HepG2 (cell line): ENCODE measurements around the gene NRN1. TPM values are rescaled to one million over a fixed set of nuclear protein-coding genes. Genes with fewer than 3 reads are reported as not detected.
A peak's percentile ranks its signal among the peaks of the same experiment; 100 is the strongest.

Experiments
- ATAC-seq: fragments of 200-7000 bp; cut with Tn5 transposase; 3 replicates; pipeline ENCODE4 v1.9.1; 2020; ENCODE audit warnings: mild to moderate bottlenecking, moderate library complexity
- BruUV-seq: library from RNA; stranded (reverse); fragments of 400-500 nt; replicated peaks from 2 replicates; lab custom pipeline; 2021; lab: Mats Ljungman, UMichigan
- CTCF ChIA-PET: fragments of 300-600 bp; formaldehyde crosslinking; extraction: SDS; loops from one replicate; lab custom pipeline; 2021; ENCODE audit warnings: low total read pairs, inconsistent platforms, low intra/inter-chr PET ratio; lab: Yijun Ruan, JAX
- POLR2A ChIA-PET: fragments of 350-600 bp; sonication (Branson Sonifier 250); formaldehyde crosslinking; loops from one replicate; lab custom pipeline; 2020; ENCODE audit warnings: antibody characterized with exemption, inconsistent platforms; lab: Yijun Ruan, JAX
- DNase-seq: peaks from one replicate; pipeline ENCODE4 v3.0.0-alpha.2; 2015; ENCODE audit warnings: low spot score
- FAIRE-seq: peaks from 3 replicates; lab custom pipeline; 2011; peaks lifted over from hg19 to GRCh38; lab: Jason Lieb, UNC
- H2AFZ ChIP-seq: one replicate; pipeline ENCODE4 v1.6.1; 2011; ENCODE audit warnings: low read length, inconsistent platforms
- H3K27ac ChIP-seq: fragments of 300-600 bp; 3 replicates; pipeline ENCODE4 v1.8.0; 2011; ENCODE audit warnings: mixed run types, mild to moderate bottlenecking, mixed read lengths, low read length, inconsistent platforms; ENCODE audit not compliant: insufficient read depth; ENCODE audit errors: extremely low read length
- H3K27me3 ChIP-seq, 2 experiments: fragments of 200-600 bp in 1 of 2; 2 replicates in 1 of 2; 3 replicates in 1 of 2; pipeline versions ENCODE4 v1.6.0 to v1.8.0; 2011; ENCODE audit warnings: low read length in 2 of 2, mild to moderate bottlenecking in 2 of 2, moderate library complexity in 2 of 2, inconsistent platforms in 1 of 2; ENCODE audit not compliant: insufficient read depth in 2 of 2, control insufficient read depth in 1 of 2
- H3K36me3 ChIP-seq, 2 experiments: fragments of 200-600 bp in 1 of 2; replicated peaks in 1 of 2; 2 replicates in 1 of 2; 3 replicates in 1 of 2; pipeline versions ENCODE4 v1.5.1 to v1.8.0; 2011; ENCODE audit warnings: low read length in 2 of 2, inconsistent platforms in 1 of 2; ENCODE audit not compliant: insufficient read depth in 2 of 2, control insufficient read depth in 1 of 2
- H3K4me1 ChIP-seq: 2 replicates; pipeline ENCODE4 v1.5.1; 2012; ENCODE audit warnings: low read length, inconsistent platforms; ENCODE audit not compliant: insufficient read depth
- H3K4me2 ChIP-seq: 2 replicates; pipeline ENCODE4 v1.6.0; 2011; ENCODE audit warnings: low read depth, low read length, inconsistent platforms
- H3K4me3 ChIP-seq, 3 experiments: fragments of 200-600 bp in 1 of 3; sonication (generic), shearing (Covaris generic) in 1 of 3; replicated peaks in 1 of 3; 2 replicates each; pipeline ENCODE4 v1.5.1; 2011 to 2016; ENCODE audit warnings: low read length in 3 of 3, inconsistent platforms in 2 of 3, low read depth in 2 of 3, mild to moderate bottlenecking in 2 of 3, control low read depth in 1 of 3, mixed read lengths in 1 of 3; ENCODE audit not compliant: insufficient read depth in 1 of 3
- H3K79me2 ChIP-seq: one replicate; pipeline ENCODE4 v1.6.1; 2011; ENCODE audit warnings: low read length, inconsistent platforms; ENCODE audit not compliant: insufficient read depth
- H3K9ac ChIP-seq: 2 replicates; pipeline ENCODE4 v1.6.0; 2011; ENCODE audit warnings: mild to moderate bottlenecking, low read depth, low read length, inconsistent platforms; ENCODE audit not compliant: insufficient read depth
- H3K9me3 ChIP-seq: 2 replicates; pipeline ENCODE4 v1.5.1; 2012; ENCODE audit warnings: mild to moderate bottlenecking, low read length
- H4K20me1 ChIP-seq: 2 replicates; pipeline ENCODE4 v1.6.0; 2011; ENCODE audit warnings: inconsistent platforms, mild to moderate bottlenecking, low read length, moderate library complexity; ENCODE audit not compliant: insufficient read depth
- CBX2 ChIP-seq, 2 experiments: fragments of 200-600 bp in 1 of 2; sonication (generic); formaldehyde crosslinking in 1 of 2; IDR thresholded peaks; 2 replicates each; pipeline versions ENCODE4 v1.7.0 to v1.8.1; 2018 to 2022; ENCODE audit warnings: low read depth in 2 of 2, low read length in 1 of 2, mild to moderate bottlenecking in 1 of 2, missing genetic modification reagents in 1 of 2
- CTCF ChIP-seq: sonication (generic); formaldehyde crosslinking; IDR thresholded peaks from 2 replicates; pipeline ENCODE4 v1.5.0; 2020; ENCODE audit warnings: mild to moderate bottlenecking, missing genetic modification reagents, moderate library complexity
- HNF1A ChIP-seq, 2 experiments: sonication (generic) in 1 of 2; formaldehyde crosslinking in 1 of 2; IDR thresholded peaks; 2 replicates each; pipeline versions ENCODE4 v1.4.0 to v1.6.1; 2016 to 2020; ENCODE audit warnings: borderline replicate concordance in 1 of 2, low read depth in 1 of 2, mild to moderate bottlenecking in 1 of 2, missing genetic modification reagents in 1 of 2
- NFYB ChIP-seq: sonication (generic); formaldehyde crosslinking; IDR thresholded peaks from 2 replicates; pipeline ENCODE4 v1.4.0; 2020; ENCODE audit warnings: missing genetic modification reagents
- ZBTB33 ChIP-seq: sonication (generic); formaldehyde crosslinking; IDR thresholded peaks from 2 replicates; pipeline ENCODE4 v1.4.0; 2020; ENCODE audit warnings: missing genetic modification reagents
- WGBS: methylation state at CpG from one replicate; pipeline ENCODE4 v1.1.6; 2017; ENCODE audit warnings: low lambda C conversion rate; 5-methylcytosine and 5-hydroxymethylcytosine counted together
- in situ Hi-C: cut with HindIII; loops from 2 replicates; pipeline ENCODE4 v1.10.0; 2017; ENCODE audit warnings: low pct_unique_long_range_greater_than_20kb; ENCODE audit not compliant: extremely low pct_ligation_motif_present
- intact Hi-C: fragments of 100-400 bp; cut with micrococcal nuclease; formaldehyde crosslinking; loops from one replicate; pipeline ENCODE4 v1.10.0; 2022; ENCODE audit not compliant: unreplicated experiment
- polyA plus RNA-seq, 8 experiments: library from polyadenylated mRNA; depleted of rRNA in 3 of 8; stranded (reverse) in 7 of 8; unstranded in 1 of 8; fragments of >200 nt; fragmentation: Illumina TruSeq in 4 of 8; extraction: Trizol in 4 of 8; gene quantifications; 2 replicates each; pipeline versions ENCODE4 v1.2.1 to v1.2.3, GENCODE V29; 2011 to 2016; ENCODE audit warnings: low read depth in 4 of 8, missing spikeins in 1 of 8, mixed read lengths in 1 of 8; ENCODE audit not compliant: insufficient read depth in 1 of 8
- total RNA-seq, 5 experiments: library from RNA; depleted of rRNA; stranded (reverse); fragments of >200 nt; fragmentation: Illumina TruSeq; extraction: Trizol; gene quantifications; 2 replicates each; pipeline ENCODE4 v1.2.3, GENCODE V29; 2016; ENCODE audit warnings: low read depth in 1 of 5

NRN1 gene
- total and polyA plus RNA-seq, 2 of the 13 experiments (the other 11 are each of a cell fraction or from before 2014, with no cell fraction given), result 0.11 TPM; not detected in 1

- TF ChIP-seq CTCF (CRISPR knock-in tag), result 0 out of 2 replicates have a peak, but pooled peaks have one; percentile 11
- TF ChIP-seq ZBTB33 (CRISPR knock-in tag), result peak; percentile 41
Observed at GRCh38 chr6:5998711-5999687, 7.7 kb downstream of the NRN1 start (continued).

GRCh38 chr6:5998236-5998635, 8.5 kb downstream of the NRN1 start:
- no peaks in the 10 kb centered on the region for H4K20me1 ChIP-seq
- no peak overlapping the region for H3K4me2 ChIP-seq
- peaks cover 14% of the 10 kb centered on the region for H3K4me1 ChIP-seq
- no peak overlapping the region for H2AFZ ChIP-seq
- no peak for FAIRE-seq
- intact Hi-C loops, result no loop called here
- peaks cover 13 to 94% of the 10 kb centered on the region in 2 experiments for H3K27me3 ChIP-seq
- H3K9ac ChIP-seq, result no peak overlapping the region
- BruUV-seq, result no TSS peak
- no peak for ATAC-seq
- TF ChIP-seq NFYB (CRISPR knock-in tag), result no peak
- TF ChIP-seq HNF1A (IDR thresholded peaks at IDR 0.05; ENCODE audit: low read depth), result no peak
- TF ChIP-seq HNF1A (CRISPR knock-in tag; IDR thresholded peaks at IDR 0.05; ENCODE audit: borderline replicate concordance), result no peak
- peak; percentile 53; the same call in 1 of the 2 replicates for TF ChIP-seq CBX2 (IDR thresholded peaks at IDR 0.05; ENCODE audit: low read depth, low read length)
- no peak for TF ChIP-seq CBX2 (CRISPR knock-in tag; IDR thresholded peaks at IDR 0.05; ENCODE audit: low read depth)
- CTCF ChIA-PET, result no interaction called here
- no peak for DNase-seq
- no peaks in the 10 kb centered on the region for H3K36me3 ChIP-seq
- in situ Hi-C loops, result no loop called here
- H3K79me2 ChIP-seq, result no peaks in the 10 kb centered on the region
- no peak overlapping the region for H3K4me3 ChIP-seq
- 57% methylated on average over 9 of the region's 9 CpGs for WGBS
- POLR2A ChIA-PET, result no interaction called here
- no peak overlapping the region for H3K27ac ChIP-seq
- H3K9me3 ChIP-seq, result no peaks in the 10 kb centered on the region
